ENCODE measurements around the gene CDH23.

Gene CDH23

GRCh38 chr10:71569775-71570588 is 173.3 kb downstream of the CDH23 start:
- intact Hi-C loops (cut with DNase I) = loop anchor here (1.0 to 10.0 kb wide), 4 partner anchors 45 to 255 kb away; no protein-coding TSS in a partner anchor
- DNase-seq = peak in 8 of 10 donors; percentile 57 to 94 (median 85)

GRCh38 chr10:71571460-71572175 is 174.9 kb downstream of the CDH23 start:
- peak in 1 of 10 donors; percentile 62 for DNase-seq
- intact Hi-C loops (cut with DNase I) = loop anchor here (2.0 kb wide), 1 partner anchor 257 kb away; no protein-coding TSS in a partner anchor

- intact Hi-C loops (cut with DNase I) = no loop called here
- peak in 1 of 10 donors; percentile 38 for DNase-seq
Measured at GRCh38 chr10:71572962-71573361, 176.2 kb downstream of the CDH23 start.

GRCh38 chr10:71573562-71574518 is 177.1 kb downstream of the CDH23 start:
- intact Hi-C loops (cut with DNase I) = no loop called here
- peak in 1 of 10 donors; percentile 66 for DNase-seq

- peak in 2 of 10 donors; percentile 47 to 83 for DNase-seq
- intact Hi-C loops (cut with DNase I) = no loop called here
Measured at GRCh38 chr10:71575451-71575850, 178.7 kb downstream of the CDH23 start.

GRCh38 chr10:71575934-71576801 is 179.4 kb downstream of the CDH23 start:
- intact Hi-C loops (cut with DNase I) = no loop called here
- DNase-seq = peak in 1 of 10 donors; percentile 67

- intact Hi-C loops (cut with DNase I) = no loop called here
- no peak for DNase-seq
Measured at GRCh38 chr10:71576842-71577241, 180.1 kb downstream of the CDH23 start.

GRCh38 chr10:71577345-71577744 is 180.6 kb downstream of the CDH23 start:
- intact Hi-C loops (cut with DNase I) = no loop called here
- DNase-seq = peak in 1 of 10 donors; percentile 44

- DNase-seq = peak in 1 of 10 donors; percentile 19
- intact Hi-C loops (cut with DNase I) = no loop called here
Measured at GRCh38 chr10:71578069-71578468, 181.3 kb downstream of the CDH23 start.

- DNase-seq = peak in 1 of 10 donors; percentile 63
- intact Hi-C loops (cut with DNase I) = no loop called here
Measured at GRCh38 chr10:71579668-71580067, 182.9 kb downstream of the CDH23 start.

GRCh38 chr10:71580415-71580814 is 183.7 kb downstream of the CDH23 start:
- intact Hi-C loops (cut with DNase I) = no loop called here

GRCh38 chr10:71580926-71581325 is 184.2 kb downstream of the CDH23 start:
- intact Hi-C loops (cut with DNase I) = no loop called here
- DNase-seq = peak in 1 of 10 donors; percentile 36

More at GRCh38 chr10:71580415-71580814, 183.7 kb downstream of the CDH23 start:
- no peak for DNase-seq

- DNase-seq = peak in 8 of 10 donors; percentile 28 to 95 (median 50)
- intact Hi-C loops (cut with DNase I) = no loop called here
Measured at GRCh38 chr10:71581376-71581775, 184.7 kb downstream of the CDH23 start.

GRCh38 chr10:71582019-71582418 is 185.3 kb downstream of the CDH23 start:
- intact Hi-C loops (cut with DNase I) = no loop called here
- DNase-seq = peak in 4 of 10 donors; percentile 29 to 92 (median 49)

- intact Hi-C loops (cut with DNase I) = no loop called here
- DNase-seq = peak in 1 of 10 donors; percentile 52
Measured at GRCh38 chr10:71582506-71583475, 186.1 kb downstream of the CDH23 start.

- intact Hi-C loops (cut with DNase I) = no loop called here
- no peak for DNase-seq
Measured at GRCh38 chr10:71584461-71584860, 187.7 kb downstream of the CDH23 start.

GRCh38 chr10:71584902-71585563 is 188.3 kb downstream of the CDH23 start:
- intact Hi-C loops (cut with DNase I) = no loop called here
- DNase-seq = peak in 1 of 10 donors; percentile 60
